Stimulated activated CD8-positive, alpha-beta memory T cell treated with anti-CD3 and anti-CD28 coated beads, Interleukin-4, amount 100 ng/mL, for 48 hours (primary cell): ENCODE data around the gene CCDC191.

Experiments
- DNase-seq: peaks from one replicate; pipeline ENCODE4 v3.0.0-alpha.2; 2020

Gene CCDC191

GRCh38 chr3:114056130-114057010 lies at the start of gene CCDC191, which contains the start of gene QTRT2:
Gene CCDC191 (minus strand): TSS chr3:114056526. CDS start chr3:114056466, 60 bp downstream.
Gene QTRT2 (plus strand): TSS chr3:114056737. CDS start chr3:114065258, 8,521 bp downstream.
- peak; percentile 99 for DNase-seq

GRCh38 chr3:114104414-114104813 lies 48.1 kb upstream of the CCDC191 start:
- no peak for DNase-seq

GRCh38 chr3:114103858-114104257 lies 47.5 kb upstream of the CCDC191 start:
- no peak for DNase-seq

GRCh38 chr3:114103181-114103580 lies 46.9 kb upstream of the CCDC191 start:
- no peak for DNase-seq

- no peak for DNase-seq
These were observed 44.8 kb upstream of the CCDC191 start for GRCh38 chr3:114101101-114101500.

- no peak for DNase-seq
These were observed 39.5 kb upstream of the CCDC191 start for GRCh38 chr3:114095796-114096195.

- no peak for DNase-seq
These were observed 37.3 kb upstream of the CCDC191 start for GRCh38 chr3:114093596-114093995.

GRCh38 chr3:114093016-114093380 lies 36.7 kb upstream of the CCDC191 start:
- DNase-seq, result no peak

GRCh38 chr3:114092151-114093015 lies 36.1 kb upstream of the CCDC191 start:
- DNase-seq, result no peak

GRCh38 chr3:114089675-114090074 lies 33.3 kb upstream of the CCDC191 start:
- no peak for DNase-seq

GRCh38 chr3:114086356-114086755 lies 30.0 kb upstream of the CCDC191 start:
- no peak for DNase-seq

- DNase-seq, result no peak
These were observed 26.8 kb upstream of the CCDC191 start for GRCh38 chr3:114083112-114083511.

GRCh38 chr3:114081037-114081436 lies 24.7 kb upstream of the CCDC191 start:
- DNase-seq, result no peak

GRCh38 chr3:114080201-114080600 lies 23.9 kb upstream of the CCDC191 start:
- DNase-seq, result no peak

GRCh38 chr3:114079761-114080160 lies 23.4 kb upstream of the CCDC191 start:
- no peak for DNase-seq

GRCh38 chr3:114078126-114078525 lies 21.8 kb upstream of the CCDC191 start:
- DNase-seq, result no peak

- DNase-seq, result no peak
These were observed 20.4 kb upstream of the CCDC191 start for GRCh38 chr3:114076711-114077110.

- no peak for DNase-seq
These were observed 15.5 kb upstream of the CCDC191 start for GRCh38 chr3:114071786-114072185.

GRCh38 chr3:114068336-114068735 lies 12.0 kb upstream of the CCDC191 start:
- no peak for DNase-seq

GRCh38 chr3:114067804-114068203 lies 11.5 kb upstream of the CCDC191 start:
- no peak for DNase-seq

GRCh38 chr3:114060906-114061655 lies 4.8 kb upstream of the CCDC191 start:
- DNase-seq, result no peak

GRCh38 chr3:114058646-114059045 lies 2.3 kb upstream of the CCDC191 start:
- no peak for DNase-seq

GRCh38 chr3:114057011-114057347 lies 653 bp upstream of the CCDC191 start:
- no peak for DNase-seq
